B cell (primary cell): ENCODE results near the gene BOC. TPM values are rescaled to one million over a fixed set of nuclear protein-coding genes. Genes with fewer than 3 reads are reported as not detected.

ENCODE experiments used
- ATAC-seq: fragments of 200-7000 bp; cut with Tn5 transposase; one replicate; pipeline ENCODE4 v1.10.0; 2021; ENCODE audit warnings: low read depth, mild to moderate bottlenecking, moderate number of reproducible peaks, moderate library complexity
- CTCF ChIA-PET: fragments of 350-600 bp; sonication (Branson Sonifier 250); formaldehyde crosslinking; loops from one replicate; lab custom pipeline; 2021; ENCODE audit warnings: antibody characterized with exemption, inconsistent platforms; lab: Charles Lee
- POLR2A ChIA-PET: fragments of 350-600 bp; sonication (Branson Sonifier 250); formaldehyde crosslinking; loops from one replicate; lab custom pipeline; 2021; ENCODE audit warnings: antibody characterized with exemption; lab: Charles Lee
- DNase-seq: peaks from one replicate; pipeline ENCODE4 v3.0.0; 2013
- H2AFZ ChIP-seq: 2 replicates; pipeline ENCODE4 v1.6.1; 2012; ENCODE audit warnings: mild to moderate bottlenecking, low read depth, low read length; ENCODE audit not compliant: insufficient read depth, poor library complexity, severe bottlenecking
- H3K27ac ChIP-seq, 2 donors: 1 replicate in 1 of 2; 2 replicates in 1 of 2; pipeline ENCODE4 v1.5.1; 2012 to 2013; ENCODE audit warnings: low read length in 2 of 2, mild to moderate bottlenecking in 2 of 2, moderate library complexity in 1 of 2
- H3K27me3 ChIP-seq, 4 experiments: fragments of 200-600 bp in 1 of 4; sonication (generic) in 1 of 4; replicated peaks in 1 of 4; 1 replicate in 2 of 4; 2 replicates in 2 of 4; pipeline versions ENCODE4 v1.6.1 to v1.7.0; 2013 to 2016; ENCODE audit warnings: low read length in 3 of 4, mild to moderate bottlenecking in 2 of 4, mixed read lengths in 1 of 4, moderate library complexity in 1 of 4; ENCODE audit not compliant: insufficient read depth in 4 of 4, control insufficient read depth in 3 of 4; ENCODE audit errors: control extremely low read depth in 1 of 4
- H3K36me3 ChIP-seq, 2 experiments: replicated peaks in 1 of 2; 1 replicate in 1 of 2; 2 replicates in 1 of 2; pipeline versions ENCODE4 v1.6.1 to v1.7.1; 2013; ENCODE audit warnings: low read length in 1 of 2; ENCODE audit not compliant: insufficient read depth in 2 of 2, control insufficient read depth in 1 of 2; ENCODE audit errors: control extremely low read depth in 1 of 2, extremely low read depth in 1 of 2
- H3K4me1 ChIP-seq, 2 donors: fragments of 200-600 bp in 1 of 2; sonication (generic) in 1 of 2; 1 replicate in 1 of 2; 2 replicates in 1 of 2; pipeline versions ENCODE4 v1.5.1 to v1.6.1; 2013 to 2017; ENCODE audit warnings: low read length in 2 of 2; ENCODE audit not compliant: control insufficient read depth in 2 of 2, insufficient read depth in 2 of 2
- H3K4me2 ChIP-seq: replicated peaks from 2 replicates; pipeline ENCODE3; 2012; ENCODE audit warnings: mild to moderate bottlenecking, low read depth, low read length; ENCODE audit not compliant: poor library complexity, severe bottlenecking
- H3K4me3 ChIP-seq, 5 experiments: fragments of 200-600 bp in 1 of 5; sonication (generic) in 1 of 5; 1 replicate in 3 of 5; 2 replicates in 2 of 5; pipeline versions ENCODE4 v1.5.1 to v1.7.0; 2011 to 2016; ENCODE audit warnings: low read length in 4 of 5, mild to moderate bottlenecking in 4 of 5, low read depth in 2 of 5, control low read depth in 1 of 5, moderate library complexity in 1 of 5; ENCODE audit not compliant: insufficient read depth in 1 of 5; ENCODE audit errors: control extremely low read depth in 1 of 5, extremely low read depth in 1 of 5
- H3K79me2 ChIP-seq: fragments of 200-600 bp; sonication (generic); one replicate; pipeline ENCODE4 v1.6.0; 2016; ENCODE audit warnings: low read length; ENCODE audit not compliant: control insufficient read depth, insufficient read depth
- H3K9ac ChIP-seq: fragments of 200-600 bp; sonication (generic); 2 replicates; pipeline ENCODE4 v1.6.1; 2017; ENCODE audit warnings: mild to moderate bottlenecking, low read length, moderate library complexity
- H3K9me3 ChIP-seq, 3 donors: one replicate each; pipeline versions ENCODE4 v1.6.1 to v1.7.1; 2013; ENCODE audit warnings: low read length in 2 of 3; ENCODE audit not compliant: control insufficient read depth in 2 of 3, insufficient read depth in 1 of 3; ENCODE audit errors: control extremely low read depth in 1 of 3
- H4K20me1 ChIP-seq: 2 replicates; pipeline ENCODE4 v1.6.0; 2012; ENCODE audit warnings: mild to moderate bottlenecking, low read length; ENCODE audit not compliant: insufficient read depth, control insufficient read depth, poor library complexity, severe bottlenecking
- H3K27ac Mint-ChIP-seq: one replicate; pipeline ENCODE4 v1.8.0; 2021; ENCODE audit warnings: mixed read lengths
- H3K27me3 Mint-ChIP-seq: one replicate; pipeline ENCODE4 v1.8.0; 2021; ENCODE audit warnings: mixed read lengths
- H3K4me1 Mint-ChIP-seq: one replicate; pipeline ENCODE4 v1.8.0; 2021; ENCODE audit warnings: mixed read lengths
- H3K4me3 Mint-ChIP-seq: one replicate; pipeline ENCODE4 v1.8.0; 2021; ENCODE audit warnings: mixed read lengths
- H3K9me3 Mint-ChIP-seq: one replicate; pipeline ENCODE4 v1.8.0; 2022; ENCODE audit warnings: mixed read lengths; ENCODE audit not compliant: insufficient read depth
- CTCF ChIP-seq: fragments of 200-600 bp; IDR thresholded peaks from one replicate; pipeline ENCODE4 v1.8.0; 2022; ENCODE audit warnings: antibody characterized with exemption, mild to moderate bottlenecking
- EZH2 ChIP-seq: IDR thresholded peaks from 2 replicates; pipeline ENCODE4 v1.6.1; 2012; ENCODE audit warnings: borderline replicate concordance, low read depth, mild to moderate bottlenecking, moderate library complexity, low read length; ENCODE audit not compliant: insufficient read depth, poor library complexity, severe bottlenecking
- WGBS: methylation state at CpG from one replicate; pipeline ENCODE4 v1.1.5; 2013; ENCODE audit warnings: missing lambda C conversion rate; ENCODE audit not compliant: insufficient coverage; 5-methylcytosine and 5-hydroxymethylcytosine counted together
- intact Hi-C: fragments of 100-400 bp; cut with micrococcal nuclease; formaldehyde crosslinking; loops from one replicate; pipeline ENCODE4 v1.10.0; 2022
- polyA plus RNA-seq: library from polyadenylated mRNA; depleted of rRNA; stranded (reverse); fragments of >200 nt; gene quantifications from 2 replicates; pipeline ENCODE4 v1.2.3, GENCODE V29; 2012
- total RNA-seq, 2 donors: library from RNA; stranded (reverse); fragments of 120-200 nt in 1 of 2; gene quantifications; 1 replicate in 1 of 2; 2 replicates in 1 of 2; pipeline versions ENCODE4 v1.2.3 to v1.2.4, GENCODE V29; 2013 to 2022

BOC gene
- total and polyA plus RNA-seq, 2 donors (not counting 1 experiment from before 2014, with no cell fraction given), result 0.12 to 2.0 TPM

DNA sequence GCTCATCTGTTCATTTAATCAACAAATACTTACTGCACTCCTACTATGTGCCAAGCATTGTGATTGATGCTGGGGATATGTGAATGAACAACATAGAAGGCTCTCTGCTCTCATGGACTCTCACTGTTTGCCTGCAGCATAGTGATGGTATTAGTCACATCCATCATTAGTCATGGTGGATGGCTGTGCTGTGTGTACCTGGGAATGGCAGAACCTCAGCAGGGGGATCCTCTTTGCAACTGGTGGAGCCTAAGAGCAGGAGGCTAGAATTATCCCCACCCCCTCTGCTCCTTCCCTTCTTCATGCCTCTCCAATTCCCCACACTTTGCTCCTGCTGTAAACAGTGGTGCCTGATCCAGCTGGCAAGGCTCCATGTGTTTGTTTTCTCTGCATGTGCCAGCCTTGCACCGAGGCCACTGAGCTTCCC lies 20.5 kb downstream of the BOC start:
- 75% methylated on average over 1 of the region's 1 CpG for WGBS
- no peak overlapping the region for H3K4me3 ChIP-seq
- H3K27ac ChIP-seq, result no peak overlapping the region
- no peaks in the 10 kb centered on the region for H4K20me1 ChIP-seq
- Mint-ChIP-seq H3K27ac (no peak overlapping the region), H3K4me1 (no peaks in the 10 kb centered on the region), H3K27me3 (peaks cover 7% of the 10 kb centered on the region), H3K9me3 (no peaks in the 10 kb centered on the region), H3K4me3 (no peak overlapping the region)
- no peaks in the 10 kb centered on the region for H3K36me3 ChIP-seq
- no peak for ATAC-seq
- ChIA-PET CTCF (no interaction called here), POLR2A (no interaction called here)
- TF ChIP-seq CTCF, result no peak
- no peak for TF ChIP-seq EZH2
- H3K9me3 ChIP-seq, result no peaks in the 10 kb centered on the region
- H3K27me3 ChIP-seq, result peaks cover 0 to 3% (median 0%) of the 10 kb centered on the region in 4 experiments
- H3K4me2 ChIP-seq, result no peak overlapping the region
- no peaks in the 10 kb centered on the region for H3K79me2 ChIP-seq
- no peak overlapping the region for H3K9ac ChIP-seq
- intact Hi-C loops, result no loop called here
- H2AFZ ChIP-seq, result no peak overlapping the region
- no peaks in the 10 kb centered on the region for H3K4me1 ChIP-seq
- DNase-seq, result no peak

GRCh38 chr3:113232342-113232741 lies 21.0 kb downstream of the BOC start:
- 100% methylated on average over 1 of the region's 2 CpGs for WGBS
- Histone ChIP-seq H3K4me3 (no peak overlapping the region), H3K9ac (no peak overlapping the region), H2AFZ (no peak overlapping the region), H3K9me3 (no peaks in the 10 kb centered on the region), H4K20me1 (no peaks in the 10 kb centered on the region), H3K79me2 (no peaks in the 10 kb centered on the region), H3K4me2 (no peak overlapping the region), H3K27me3 (peaks cover 0 to 3% (median 0%) of the 10 kb centered on the region in 4 experiments), H3K36me3 (no peaks in the 10 kb centered on the region), H3K4me1 (no peaks in the 10 kb centered on the region), H3K27ac (no peak overlapping the region)
- Mint-ChIP-seq H3K4me3 (no peak overlapping the region), H3K9me3 (no peaks in the 10 kb centered on the region), H3K27me3 (peaks cover 10% of the 10 kb centered on the region), H3K27ac (no peak overlapping the region), H3K4me1 (no peaks in the 10 kb centered on the region)
- no peak for DNase-seq
- no peak for TF ChIP-seq EZH2
- TF ChIP-seq CTCF, result no peak
- POLR2A ChIA-PET, result no interaction called here
- intact Hi-C loops, result no loop called here
- CTCF ChIA-PET, result no interaction called here
- no peak for ATAC-seq
